ENCODE measurements around the gene RBM24. TPM values are rescaled to one million over a fixed set of nuclear protein-coding genes. Genes with fewer than 3 reads are reported as not detected.

Gene RBM24
- total RNA-seq, 1 experiment from 2014 or later = 0.48 TPM

- Histone ChIP-seq H3K9me3 (ENCODE audit: control insufficient read depth, low read depth, low read length) (no peaks in the 10 kb centered on the region), H4K20me1 (ENCODE audit: control insufficient read depth, insufficient read depth, insufficient read length) (no peaks in the 10 kb centered on the region), H3T11ph (ENCODE audit: low read length) (no peak overlapping the region), H4K91ac (ENCODE audit: insufficient read length, low read depth, low read length) (no peak overlapping the region), H3K4me2 (ENCODE audit: insufficient read depth, insufficient read length, low read length) (no peak overlapping the region), H2AK5ac (ENCODE audit: insufficient read length, low read length) (no peak overlapping the region), H2BK120ac (ENCODE audit: low read depth, low read length, poor library complexity, severe bottlenecking) (no peak overlapping the region), H4K8ac (replicated peaks; ENCODE audit: insufficient read length, low read depth, low read length) (no peak overlapping the region), H2AFZ (ENCODE audit: low read length) (no peak overlapping the region), H2BK20ac (ENCODE audit: low read depth, low read length, poor library complexity, severe bottlenecking) (no peak overlapping the region), H2BK5ac (ENCODE audit: insufficient read length, low read length) (no peak overlapping the region), H3K14ac (ENCODE audit: insufficient read depth, low read length) (no peak overlapping the region), H3K27me3 (ENCODE audit: insufficient read depth, low read length) (no peaks in the 10 kb centered on the region; the same call in 1 of the 2 replicates), H3K23me2 (ENCODE audit: insufficient read length, low read depth, low read length, poor library complexity, severe bottlenecking) (no peaks in the 10 kb centered on the region), H3K9ac (ENCODE audit: extremely low read depth, insufficient read length, low read length) (no peak overlapping the region), H3K18ac (ENCODE audit: insufficient read length, low read depth, low read length) (no peak overlapping the region), H3K23ac (ENCODE audit: insufficient read length, low read depth, low read length) (no peak overlapping the region), H2BK12ac (ENCODE audit: insufficient read length, low read depth, low read length) (no peak overlapping the region), H4K5ac (ENCODE audit: insufficient read length, low read depth, low read length) (no peak overlapping the region), H3K4me1 (ENCODE audit: insufficient read depth, low read length) (no peaks in the 10 kb centered on the region), H3K79me2 (ENCODE audit: insufficient read depth, low read length) (no peaks in the 10 kb centered on the region), H2BK15ac (ENCODE audit: low read depth, low read length) (no peak overlapping the region), H3K27ac (ENCODE audit: insufficient read length, low read depth, low read length) (no peak overlapping the region), H3K79me1 (ENCODE audit: insufficient read depth, low read depth, low read length, poor library complexity, severe bottlenecking) (no peaks in the 10 kb centered on the region), H3K56ac (ENCODE audit: insufficient read length, low read depth, low read length) (no peak overlapping the region), H3K4ac (ENCODE audit: low read depth, low read length) (no peak overlapping the region)
- no peak for TF ChIP-seq CTCF (conservative IDR thresholded peaks at IDR 0.05)
- H3K27ac Mint-ChIP-seq = no peak overlapping the region
- no peaks in the 10 kb centered on the region for H3K9me3 Mint-ChIP-seq
- peaks cover 28% of the 10 kb centered on the region for H3K27me3 Mint-ChIP-seq (ENCODE audit: low read depth)
- no peak overlapping the region for H3K4me3 Mint-ChIP-seq
- H3K4me1 Mint-ChIP-seq = no peaks in the 10 kb centered on the region
- DNase-seq = no peak
- no peaks in the 10 kb centered on the region for H3K36me3 Mint-ChIP-seq (ENCODE audit: insufficient read depth in 1 of 3, low read depth in 3 of 3)
- no CpG with 5 or more reads among the region's 5 CpGs for WGBS (ENCODE audit: extremely low coverage, insufficient read length, low lambda C conversion rate)
Measured at GRCh38 chr6:17292600-17293133, 11.5 kb downstream of the RBM24 start.
